Measurements from ENCODE around the gene AKR1C4.

- TF ChIP-seq POLR2AphosphoS5 (IDR thresholded peaks at IDR 0.05) (no peak), CTCF (IDR thresholded peaks at IDR 0.05 in 8 of 11, conservative IDR thresholded peaks at IDR 0.05 in 3 of 11) (no peak), POLR2A (IDR thresholded peaks at IDR 0.05) (no peak)
Measured at GRCh38 chr10:5243521-5243987, 46.9 kb downstream of the AKR1C4 start.
